GM06990 (cell line): ENCODE data around the gene RMC1.

Experiments
- DNase-seq: peaks from one replicate; pipeline ENCODE4 v3.0.0-alpha.2; 2011; ENCODE audit not compliant: insufficient read length; ENCODE audit errors: extremely low read depth
- H3K27me3 ChIP-seq: replicated peaks from 2 replicates; pipeline ENCODE4 v1.6.0; 2011; ENCODE audit warnings: low read length; ENCODE audit not compliant: control insufficient read depth, insufficient read depth
- H3K36me3 ChIP-seq: 2 replicates; pipeline ENCODE4 v1.5.1; 2011; ENCODE audit warnings: low read length; ENCODE audit not compliant: control insufficient read depth, insufficient read depth
- H3K4me3 ChIP-seq: replicated peaks from 2 replicates; pipeline ENCODE4 v1.5.1; 2011; ENCODE audit warnings: low read depth, mild to moderate bottlenecking, control low read depth, low read length
- CTCF ChIP-seq: IDR thresholded peaks from 2 replicates; pipeline ENCODE4 v1.5.1; 2011; ENCODE audit warnings: low read length, control low read depth, mild to moderate bottlenecking, inconsistent platforms; ENCODE audit not compliant: insufficient read depth, poor library complexity, severe bottlenecking

The RMC1 gene

GRCh38 chr18:23530195-23530594 is 26.9 kb downstream of the RMC1 start:
- no peak overlapping the region for H3K4me3 ChIP-seq
- H3K27me3 ChIP-seq, result no peaks in the 10 kb centered on the region
- no peak for DNase-seq
- no peak for TF ChIP-seq CTCF
- peaks cover 39% of the 10 kb centered on the region for H3K36me3 ChIP-seq

- H3K36me3 ChIP-seq, result peaks cover 36% of the 10 kb centered on the region
- H3K4me3 ChIP-seq, result no peak overlapping the region
Measured at GRCh38 chr18:23531912-23532311, 28.6 kb downstream of the RMC1 start.

GRCh38 chr18:23532848-23533247 is 29.5 kb downstream of the RMC1 start:
- H3K4me3 ChIP-seq, result no peak overlapping the region

More at GRCh38 chr18:23531912-23532311, 28.6 kb downstream of the RMC1 start:
- no peak for TF ChIP-seq CTCF
- H3K27me3 ChIP-seq, result no peaks in the 10 kb centered on the region
- DNase-seq, result no peak

GRCh38 chr18:23534276-23534675 is 31.0 kb downstream of the RMC1 start:
- no peaks in the 10 kb centered on the region for H3K27me3 ChIP-seq
- no peak overlapping the region for H3K4me3 ChIP-seq
- H3K36me3 ChIP-seq, result peaks cover 42% of the 10 kb centered on the region
- no peak for TF ChIP-seq CTCF
- DNase-seq, result no peak

More at GRCh38 chr18:23532848-23533247, 29.5 kb downstream of the RMC1 start:
- H3K36me3 ChIP-seq, result peaks cover 42% of the 10 kb centered on the region
- DNase-seq, result no peak
- H3K27me3 ChIP-seq, result no peaks in the 10 kb centered on the region
- no peak for TF ChIP-seq CTCF

GRCh38 chr18:23536204-23536603 is 32.9 kb downstream of the RMC1 start:
- Histone ChIP-seq H3K27me3 (no peaks in the 10 kb centered on the region), H3K36me3 (peaks cover 34% of the 10 kb centered on the region)
- no peak for DNase-seq

More at GRCh38 chr18:23536204-23536603, 32.9 kb downstream of the RMC1 start:
- H3K4me3 ChIP-seq, result no peak overlapping the region
- TF ChIP-seq CTCF, result no peak
